Sigmoid colon (tissue), 4 donors: ENCODE results near the gene TOX3.

Source experiments
- EP300 ChIP-seq, 4 donors: sonication (generic); formaldehyde crosslinking; IDR thresholded peaks; one replicate each; pipeline ENCODE4 v1.6.1; 2017; ENCODE audit warnings: antibody characterized with exemption in 4 of 4
- POLR2A ChIP-seq, 2 donors: fragments of 450-650 bp; IDR thresholded peaks; one replicate each; pipeline ENCODE4 v1.6.1; 2016; ENCODE audit warnings: antibody characterized with exemption in 2 of 2, mild to moderate bottlenecking in 2 of 2, moderate library complexity in 2 of 2
- POLR2AphosphoS5 ChIP-seq, 4 donors: sonication (generic); formaldehyde crosslinking; IDR thresholded peaks; one replicate each; pipeline ENCODE4 v1.6.1; 2017; ENCODE audit warnings: antibody characterized with exemption in 4 of 4
- TF ChIP-seq, protein P1 (sequence below), 4 experiments: fragments of 450-650 bp in 3 of 4; fragments of 200-600 bp in 1 of 4; IDR thresholded peaks; one replicate each; pipeline ENCODE4 v1.5.1; 2016 to 2019; ENCODE audit warnings: antibody characterized with exemption in 4 of 4, mild to moderate bottlenecking in 3 of 4, moderate library complexity in 2 of 4

DNA sequence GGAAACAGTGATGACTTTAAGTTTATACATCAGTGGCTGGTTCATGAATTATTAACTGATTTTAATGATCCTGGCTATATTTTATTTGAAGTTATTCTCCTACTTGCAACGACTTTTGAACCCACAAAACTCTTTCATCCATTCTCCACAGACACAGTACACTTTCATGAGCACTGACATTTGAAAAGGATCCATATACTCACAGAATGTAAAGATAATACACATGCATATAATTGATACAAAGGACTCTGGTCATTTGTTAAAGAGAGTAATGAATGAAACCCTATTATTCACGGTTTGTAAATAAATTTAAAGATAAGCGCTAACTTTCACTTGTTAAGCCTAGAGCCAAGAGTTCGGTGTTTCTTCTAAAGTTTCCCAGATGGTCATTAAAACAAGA lies 3.3 kb downstream of the TOX3 start:
- TF ChIP-seq POLR2A (IDR thresholded peaks at IDR 0.05) (no peak), EP300 (IDR thresholded peaks at IDR 0.05) (no peak), POLR2AphosphoS5 (IDR thresholded peaks at IDR 0.05) (no peak)
- TF ChIP-seq, protein P1, sequence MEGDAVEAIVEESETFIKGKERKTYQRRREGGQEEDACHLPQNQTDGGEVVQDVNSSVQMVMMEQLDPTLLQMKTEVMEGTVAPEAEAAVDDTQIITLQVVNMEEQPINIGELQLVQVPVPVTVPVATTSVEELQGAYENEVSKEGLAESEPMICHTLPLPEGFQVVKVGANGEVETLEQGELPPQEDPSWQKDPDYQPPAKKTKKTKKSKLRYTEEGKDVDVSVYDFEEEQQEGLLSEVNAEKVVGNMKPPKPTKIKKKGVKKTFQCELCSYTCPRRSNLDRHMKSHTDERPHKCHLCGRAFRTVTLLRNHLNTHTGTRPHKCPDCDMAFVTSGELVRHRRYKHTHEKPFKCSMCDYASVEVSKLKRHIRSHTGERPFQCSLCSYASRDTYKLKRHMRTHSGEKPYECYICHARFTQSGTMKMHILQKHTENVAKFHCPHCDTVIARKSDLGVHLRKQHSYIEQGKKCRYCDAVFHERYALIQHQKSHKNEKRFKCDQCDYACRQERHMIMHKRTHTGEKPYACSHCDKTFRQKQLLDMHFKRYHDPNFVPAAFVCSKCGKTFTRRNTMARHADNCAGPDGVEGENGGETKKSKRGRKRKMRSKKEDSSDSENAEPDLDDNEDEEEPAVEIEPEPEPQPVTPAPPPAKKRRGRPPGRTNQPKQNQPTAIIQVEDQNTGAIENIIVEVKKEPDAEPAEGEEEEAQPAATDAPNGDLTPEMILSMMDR (IDR thresholded peaks at IDR 0.05), result no peak
